ENCODE data around the gene REPIN1. TPM values are rescaled to one million over a fixed set of nuclear protein-coding genes. Genes with fewer than 3 reads are reported as not detected.

Gene REPIN1
- total RNA-seq, 3 donors from 2014 or later = 151 to 228 (median 202) TPM

- ATAC-seq = no peak
- no peak for TF ChIP-seq CTCF (IDR thresholded peaks at IDR 0.05)
- peaks cover 5% of the 10 kb centered on the region for H3K4me1 ChIP-seq (ENCODE audit: low read depth)
- no peaks in the 10 kb centered on the region for H3K9me3 ChIP-seq
- no peak overlapping the region for H3K4me3 ChIP-seq
- no peaks in the 10 kb centered on the region for H3K36me3 ChIP-seq (ENCODE audit: low read depth)
- intact Hi-C loops (cut with DNase I, micrococcal nuclease) = no loop called here
- DNase-seq = no peak
These were observed 28.2 kb downstream of the REPIN1 start for GRCh38 chr7:150396851-150397260.

- TF ChIP-seq CTCF (IDR thresholded peaks at IDR 0.05) = no peak
- H3K4me3 ChIP-seq = no peak overlapping the region
- H3K36me3 ChIP-seq (ENCODE audit: low read depth) = no peaks in the 10 kb centered on the region
- no peaks in the 10 kb centered on the region for H3K9me3 ChIP-seq
- ATAC-seq (no peak), DNase-seq (no peak)
- H3K4me1 ChIP-seq (ENCODE audit: low read depth) = peaks cover 10% of the 10 kb centered on the region
- intact Hi-C loops (cut with DNase I, micrococcal nuclease) = no loop called here
These were observed 28.9 kb downstream of the REPIN1 start for GRCh38 chr7:150397346-150398107.

GRCh38 chr7:150398108-150398964, 29.7 kb downstream of the REPIN1 start:
- Histone ChIP-seq H3K4me1 (ENCODE audit: low read depth) (peaks cover 18% of the 10 kb centered on the region), H3K36me3 (ENCODE audit: low read depth) (no peaks in the 10 kb centered on the region), H3K4me3 (no peak overlapping the region), H3K9me3 (no peaks in the 10 kb centered on the region)
- no peak for DNase-seq
- no peak for ATAC-seq
- TF ChIP-seq CTCF (IDR thresholded peaks at IDR 0.05) = no peak
- intact Hi-C loops (cut with DNase I, micrococcal nuclease) = no loop called here

- Histone ChIP-seq H3K4me1 (ENCODE audit: low read depth) (peaks cover 19% of the 10 kb centered on the region), H3K4me3 (no peak overlapping the region), H3K36me3 (ENCODE audit: low read depth) (no peaks in the 10 kb centered on the region), H3K9me3 (no peaks in the 10 kb centered on the region)
- intact Hi-C loops (cut with DNase I, micrococcal nuclease) = no loop called here
- ATAC-seq = no peak
- DNase-seq = no peak
- TF ChIP-seq CTCF (IDR thresholded peaks at IDR 0.05) = no peak
These were observed 30.3 kb downstream of the REPIN1 start for GRCh38 chr7:150398965-150399320.

GRCh38 chr7:150399421-150400007, 30.9 kb downstream of the REPIN1 start:
- H3K9me3 ChIP-seq = no peaks in the 10 kb centered on the region
- intact Hi-C loops (cut with DNase I, micrococcal nuclease) = no loop called here
- DNase-seq (no peak), ATAC-seq (no peak)
- no peaks in the 10 kb centered on the region for H3K36me3 ChIP-seq (ENCODE audit: low read depth)
- H3K4me3 ChIP-seq = no peak overlapping the region
- H3K4me1 ChIP-seq (ENCODE audit: low read depth) = peaks cover 23% of the 10 kb centered on the region
- no peak for TF ChIP-seq CTCF (IDR thresholded peaks at IDR 0.05)

Data from mucosa of descending colon (tissue), 3 donors.